Naive thymus-derived CD8-positive, alpha-beta T cell (primary cell): ENCODE results near the gene FBXW8. TPM values are rescaled to one million over a fixed set of nuclear protein-coding genes. Genes with fewer than 3 reads are reported as not detected.

Source experiments
- ATAC-seq, 2 donors: fragments of 150-1000 bp; cut with Tn5 transposase in 1 of 2; sonication (Bioruptor Pico), chemical (Tn5 transposase) in 1 of 2; 1 replicate in 1 of 2; 2 replicates in 1 of 2; pipeline ENCODE4 v1.10.0; 2021; ENCODE audit warnings: mild to moderate bottlenecking in 2 of 2, moderate library complexity in 2 of 2
- POLR2A ChIA-PET: fragments of 350-600 bp; sonication (Branson Sonifier 250); formaldehyde crosslinking; loops from one replicate; lab custom pipeline; 2021; ENCODE audit warnings: antibody characterized with exemption; lab: Charles Lee
- DNase-seq, 10 donors: peaks; one replicate each; pipeline versions ENCODE4 v3.0.0 to v3.0.0-alpha.2; 2020 to 2022
- H3K27ac Mint-ChIP-seq, 10 donors: one replicate each; pipeline ENCODE4 v1.8.0; 2020 to 2022; ENCODE audit warnings: mild to moderate bottlenecking in 10 of 10, mixed read lengths in 10 of 10, moderate library complexity in 4 of 10, inconsistent platforms in 1 of 10
- H3K27me3 Mint-ChIP-seq, 5 donors: one replicate each; pipeline ENCODE4 v1.8.0; 2021 to 2022; ENCODE audit warnings: mixed read lengths in 5 of 5
- H3K36me3 Mint-ChIP-seq, 3 donors: one replicate each; pipeline ENCODE4 v1.8.0; 2020 to 2022; ENCODE audit warnings: mixed read lengths in 3 of 3, mild to moderate bottlenecking in 2 of 3, inconsistent platforms in 1 of 3
- H3K4me1 Mint-ChIP-seq, 4 donors: one replicate each; pipeline ENCODE4 v1.8.0; 2021 to 2022; ENCODE audit warnings: mixed read lengths in 4 of 4
- H3K4me3 Mint-ChIP-seq, 10 donors: one replicate each; pipeline ENCODE4 v1.8.0; 2020 to 2022; ENCODE audit warnings: mild to moderate bottlenecking in 10 of 10, mixed read lengths in 10 of 10, moderate library complexity in 6 of 10, inconsistent platforms in 1 of 10
- H3K9me3 Mint-ChIP-seq, 9 donors: one replicate each; pipeline ENCODE4 v1.8.0; 2020 to 2022; ENCODE audit warnings: mixed read lengths in 9 of 9, mild to moderate bottlenecking in 3 of 9, inconsistent platforms in 1 of 9, moderate library complexity in 1 of 9
- polyA plus RNA-seq, 3 donors: library from polyadenylated mRNA; unstranded; fragments of 300-500 nt; fragmentation: Illumina TruSeq; gene quantifications; one replicate each; pipeline ENCODE4 v1.2.3, GENCODE V29; 2021
- total RNA-seq, 8 experiments: library from RNA in 2 of 8; stranded (reverse) in 2 of 8; gene quantifications; one replicate each; pipeline ENCODE4 v1.2.3 and lab custom pipeline; 2021 to 2026

The FBXW8 gene
- total and polyA plus RNA-seq, 5 experiments from 2014 or later, result 5.3 to 18.3 (median 9.0) TPM

DNA sequence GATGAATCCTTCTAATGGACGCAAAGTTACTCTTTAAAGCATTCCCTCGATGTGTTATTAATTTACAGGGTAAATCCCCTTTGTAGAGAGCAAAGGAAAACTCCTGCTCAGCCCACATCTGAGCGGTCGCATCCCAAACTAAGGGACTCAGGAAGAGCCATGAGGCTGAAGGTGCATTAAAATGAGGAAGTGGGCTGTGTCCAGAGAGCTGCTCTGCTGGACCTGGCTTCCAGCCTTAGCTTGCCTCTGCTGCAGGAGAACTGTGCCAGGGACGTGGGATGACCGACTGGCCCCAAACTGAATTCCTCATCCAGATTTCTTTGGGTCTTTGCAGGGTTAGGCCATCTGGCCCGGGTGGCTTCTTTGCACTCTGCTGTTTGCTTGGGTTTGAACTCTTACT is 88.3 kb downstream of the FBXW8 start:
- no peaks in the 10 kb centered on the region for H3K27me3 Mint-ChIP-seq

DNA sequence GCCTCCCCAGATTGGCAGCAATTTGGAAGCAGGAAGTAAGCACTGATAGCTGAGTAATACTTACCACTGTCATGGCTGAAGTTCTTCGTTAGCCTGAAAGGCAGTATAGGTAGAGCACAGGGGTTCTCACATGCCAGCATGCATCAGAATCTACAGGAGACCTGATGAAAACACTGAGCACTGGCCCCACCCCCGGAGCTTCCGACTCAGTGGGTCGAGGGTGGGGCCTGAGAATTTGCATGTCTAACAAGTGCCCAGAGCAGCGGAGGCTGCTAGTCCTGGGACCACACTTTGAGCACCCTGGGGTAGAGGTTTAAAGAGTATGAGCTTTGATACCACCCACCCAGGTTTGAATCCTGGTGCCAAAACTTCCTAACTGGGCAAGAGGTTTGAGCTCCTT is 89.6 kb downstream of the FBXW8 start:
- H3K4me3 Mint-ChIP-seq, result no peak overlapping the region
- ATAC-seq (no peak), DNase-seq (no peak)
- H3K27ac Mint-ChIP-seq, result peak overlapping the region in 1 of 10 donors; percentile 8
- H3K4me1 Mint-ChIP-seq, result no peaks in the 10 kb centered on the region
- peaks cover 11 to 54% (median 11%) of the 10 kb centered on the region in 3 donors for H3K36me3 Mint-ChIP-seq
- POLR2A ChIA-PET, result no interaction called here
- no peaks in the 10 kb centered on the region for H3K9me3 Mint-ChIP-seq
- H3K27me3 Mint-ChIP-seq, result no peaks in the 10 kb centered on the region

More for the DNA sequence above, 88.3 kb downstream of the FBXW8 start:
- Mint-ChIP-seq H3K27ac (no peak overlapping the region), H3K9me3 (no peaks in the 10 kb centered on the region), H3K36me3 (peaks cover 6 to 50% (median 8%) of the 10 kb centered on the region in 3 donors), H3K4me3 (no peak overlapping the region), H3K4me1 (no peaks in the 10 kb centered on the region)
- POLR2A ChIA-PET, result no interaction called here
- no peak for DNase-seq
- ATAC-seq, result no peak

DNA sequence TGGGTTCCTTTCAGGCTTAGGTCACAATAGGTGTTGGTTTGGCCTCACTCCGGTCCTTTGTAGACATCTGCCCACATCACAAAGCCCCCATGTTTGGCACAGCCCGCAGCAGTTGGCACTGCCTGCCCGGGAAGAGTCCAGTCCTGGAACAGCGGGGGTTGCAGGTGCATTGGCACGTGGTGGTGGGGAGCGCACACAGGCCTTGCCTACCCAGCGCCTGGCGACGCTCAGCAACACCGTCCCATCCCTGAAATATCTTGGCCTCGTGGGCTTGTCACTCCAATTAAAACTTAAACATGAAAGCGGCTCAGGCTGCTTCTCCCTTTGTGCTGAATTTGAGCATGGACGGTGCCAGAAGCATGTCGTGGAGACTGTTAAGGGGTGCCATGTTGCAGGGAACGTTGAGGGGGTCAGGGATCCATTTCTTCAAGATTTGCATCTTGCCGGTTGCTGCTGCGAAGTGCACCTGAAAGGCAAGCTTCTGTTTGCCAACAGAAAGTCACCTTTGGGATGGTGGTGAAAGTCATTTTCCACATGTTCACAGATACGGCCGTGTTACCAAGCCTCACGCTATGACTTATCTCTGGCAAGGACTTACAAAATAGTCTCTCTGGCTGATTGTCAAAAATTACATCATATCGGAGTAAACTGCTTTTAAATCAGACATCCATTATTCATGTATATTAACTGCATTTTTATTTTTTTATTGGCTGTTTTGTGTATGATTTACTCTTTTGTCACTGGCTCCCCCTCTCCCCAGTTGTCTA is 91.5 kb downstream of the FBXW8 start:
- H3K4me3 Mint-ChIP-seq, result no peak overlapping the region
- H3K36me3 Mint-ChIP-seq, result peaks cover 11 to 63% (median 16%) of the 10 kb centered on the region in 3 donors
- peaks cover 0 to 1% (median 0%) of the 10 kb centered on the region in 4 donors for H3K4me1 Mint-ChIP-seq
- no peak for ATAC-seq
- POLR2A ChIA-PET, result no interaction called here
- no peaks in the 10 kb centered on the region for H3K27me3 Mint-ChIP-seq
- H3K27ac Mint-ChIP-seq, result peak overlapping the region in 1 of 10 donors; percentile 15
- no peaks in the 10 kb centered on the region for H3K9me3 Mint-ChIP-seq
- DNase-seq, result no peak

DNA sequence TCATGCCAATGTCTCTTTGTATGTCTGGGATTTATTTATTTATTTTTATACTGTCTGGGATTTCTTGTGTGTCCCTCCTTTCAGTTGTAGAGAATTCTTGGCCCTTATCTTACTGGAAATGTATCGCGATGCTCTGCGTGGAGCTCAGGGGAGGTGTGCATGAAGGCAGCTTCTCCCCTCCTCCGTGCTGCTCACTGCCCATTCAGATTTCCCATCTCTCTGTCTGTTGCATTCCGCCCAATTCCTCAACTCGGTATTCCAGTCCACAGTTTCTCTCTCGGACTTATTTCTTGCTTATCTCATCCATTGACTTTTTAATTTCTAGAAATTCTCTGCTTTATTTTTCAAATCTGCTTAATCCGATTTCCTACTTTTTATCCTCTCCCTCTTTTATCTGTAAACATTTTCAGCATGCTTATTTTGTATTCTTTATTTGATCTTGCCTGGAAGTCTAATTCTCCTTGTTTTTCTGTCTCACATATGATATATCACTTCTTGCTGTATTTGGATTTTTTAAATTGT is 93.2 kb downstream of the FBXW8 start:
- POLR2A ChIA-PET, result no interaction called here
- H3K9me3 Mint-ChIP-seq, result no peaks in the 10 kb centered on the region
- peaks cover 0 to 1% (median 0%) of the 10 kb centered on the region in 4 donors for H3K4me1 Mint-ChIP-seq
- H3K36me3 Mint-ChIP-seq, result peaks cover 11 to 69% (median 22%) of the 10 kb centered on the region in 3 donors
- DNase-seq, result no peak
- no peaks in the 10 kb centered on the region for H3K27me3 Mint-ChIP-seq
- H3K4me3 Mint-ChIP-seq, result no peak overlapping the region
- peak overlapping the region in 2 of 10 donors; percentile 24 to 80 for H3K27ac Mint-ChIP-seq
- ATAC-seq, result no peak

DNA sequence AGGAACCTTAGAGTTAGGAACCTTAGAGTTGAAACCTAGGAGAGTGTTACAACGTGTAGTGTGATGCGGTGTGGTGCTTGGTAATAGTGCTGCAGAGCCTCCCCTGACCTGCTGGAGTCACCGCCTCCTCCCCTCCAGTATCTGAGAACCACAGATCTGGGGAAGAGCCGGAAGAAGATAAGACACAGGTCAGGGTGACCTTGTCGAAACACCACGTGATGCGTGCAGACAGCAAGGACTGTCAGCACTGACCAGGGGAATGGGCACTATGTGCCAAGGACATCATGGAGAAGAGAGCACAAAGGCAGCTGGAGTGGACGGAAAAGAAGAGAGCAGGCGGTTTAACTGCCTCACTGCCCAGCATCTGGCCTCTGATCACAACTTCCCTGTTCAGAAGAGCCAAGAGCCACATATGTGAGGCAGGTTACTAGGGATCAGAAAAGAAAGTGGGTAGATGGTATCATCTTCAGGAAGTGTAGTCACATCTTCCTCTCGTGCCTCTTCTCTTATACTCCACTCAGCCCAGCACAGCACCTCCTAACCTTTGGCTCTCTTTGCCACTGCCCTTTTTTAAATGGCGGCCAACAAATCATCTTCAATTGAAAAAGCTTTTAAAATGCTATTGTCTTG is 94.8 kb downstream of the FBXW8 start:
- ATAC-seq, result no peak
- H3K4me1 Mint-ChIP-seq, result peaks cover 0 to 1% (median 0%) of the 10 kb centered on the region in 4 donors
- no peak for DNase-seq
- H3K27me3 Mint-ChIP-seq, result no peaks in the 10 kb centered on the region
- POLR2A ChIA-PET, result interaction anchor here (0.6 kb wide), 1 partner anchor 113 kb away, joined by 3 read pairs; no protein-coding TSS in a partner anchor
- H3K9me3 Mint-ChIP-seq, result no peaks in the 10 kb centered on the region
- H3K4me3 Mint-ChIP-seq, result no peak overlapping the region
- peaks cover 16 to 73% (median 34%) of the 10 kb centered on the region in 3 donors for H3K36me3 Mint-ChIP-seq
- peak overlapping the region in 2 of 10 donors; percentile 15 to 17 for H3K27ac Mint-ChIP-seq

DNA sequence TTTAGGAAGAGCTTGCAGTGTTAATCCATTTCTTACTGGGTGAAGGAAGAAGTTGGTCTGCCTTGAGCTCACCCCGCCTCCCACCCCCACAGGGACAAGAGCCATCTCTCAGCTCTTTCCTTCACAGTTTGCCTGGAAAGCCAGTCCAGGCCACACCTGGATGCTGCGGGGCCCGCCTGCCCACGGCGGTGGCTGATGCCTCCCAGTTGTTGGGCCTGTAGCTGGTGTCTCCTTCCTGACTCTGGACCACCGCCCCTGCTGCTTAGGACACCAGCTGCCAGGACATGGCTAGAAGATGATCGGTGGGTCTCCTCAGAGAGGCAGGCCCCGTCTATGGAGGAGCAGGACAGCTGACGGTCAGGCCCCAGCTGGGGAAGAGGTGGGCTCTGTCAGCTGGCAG is 95.6 kb downstream of the FBXW8 start:
- no peak for ATAC-seq
- no peaks in the 10 kb centered on the region for H3K9me3 Mint-ChIP-seq
- peaks cover 0 to 1% (median 0%) of the 10 kb centered on the region in 4 donors for H3K4me1 Mint-ChIP-seq
- H3K36me3 Mint-ChIP-seq, result peaks cover 16 to 76% (median 38%) of the 10 kb centered on the region in 3 donors
- POLR2A ChIA-PET, result interaction anchor here (0.6 kb wide), 1 partner anchor 112 kb away, joined by 3 read pairs; no protein-coding TSS in a partner anchor
- H3K27ac Mint-ChIP-seq, result no peak overlapping the region
- no peak for DNase-seq
- H3K4me3 Mint-ChIP-seq, result no peak overlapping the region
- no peaks in the 10 kb centered on the region for H3K27me3 Mint-ChIP-seq

DNA sequence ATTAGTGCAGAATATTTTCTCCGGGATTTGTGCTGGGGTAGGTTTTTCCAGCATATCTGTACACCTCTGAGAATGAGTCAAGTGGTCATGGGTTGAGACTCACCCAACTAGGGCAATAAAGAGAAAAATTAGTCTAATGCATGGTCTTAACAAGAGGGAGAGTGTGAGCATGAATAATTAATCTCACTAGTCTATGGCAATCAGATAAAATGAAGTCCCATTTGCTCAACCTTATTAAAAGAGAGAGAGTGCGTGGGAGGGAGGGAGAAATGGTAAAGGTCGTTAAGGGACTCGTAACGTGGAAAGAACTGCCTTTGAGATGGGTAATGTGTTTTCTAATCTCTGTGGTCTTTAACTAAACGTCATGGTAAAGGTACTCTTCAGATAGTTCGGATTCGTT is 96.8 kb downstream of the FBXW8 start:
- DNase-seq (no peak), ATAC-seq (no peak)
- Mint-ChIP-seq H3K4me1 (peaks cover 0 to 1% (median 0%) of the 10 kb centered on the region in 4 donors), H3K9me3 (peaks cover 0 to 9% (median 0%) of the 10 kb centered on the region in 9 donors), H3K27me3 (no peaks in the 10 kb centered on the region), H3K27ac (no peak overlapping the region), H3K4me3 (no peak overlapping the region), H3K36me3 (peaks cover 26 to 87% (median 50%) of the 10 kb centered on the region in 3 donors)
- POLR2A ChIA-PET, result no interaction called here

DNA sequence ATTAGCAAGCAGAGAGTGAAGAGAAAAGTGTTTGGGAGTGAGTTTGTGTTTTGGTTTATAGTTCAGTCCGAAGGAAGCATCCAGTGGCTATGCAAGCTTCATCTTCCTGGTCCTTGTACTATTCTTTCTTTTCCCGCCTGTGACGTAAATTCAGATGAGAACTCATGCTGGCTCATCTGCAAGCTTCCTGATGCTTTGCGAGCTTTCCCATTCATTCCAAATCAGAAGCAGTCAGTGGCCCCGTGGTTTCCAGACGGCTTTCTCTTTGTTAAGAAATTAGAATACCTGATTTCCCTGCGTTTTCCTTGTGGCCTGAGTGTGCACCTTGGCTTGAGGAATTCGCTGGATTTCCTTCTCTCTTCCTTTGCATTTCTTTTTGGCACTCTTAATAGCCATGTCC is 99.0 kb downstream of the FBXW8 start:
- Mint-ChIP-seq H3K9me3 (peaks cover 0 to 29% (median 12%) of the 10 kb centered on the region in 9 donors), H3K36me3 (peaks cover 37 to 86% (median 65%) of the 10 kb centered on the region in 3 donors), H3K27ac (no peak overlapping the region), H3K4me1 (peaks cover 0 to 1% (median 0%) of the 10 kb centered on the region in 4 donors), H3K4me3 (no peak overlapping the region), H3K27me3 (no peaks in the 10 kb centered on the region)
- POLR2A ChIA-PET, result no interaction called here
- ATAC-seq (no peak), DNase-seq (no peak)

DNA sequence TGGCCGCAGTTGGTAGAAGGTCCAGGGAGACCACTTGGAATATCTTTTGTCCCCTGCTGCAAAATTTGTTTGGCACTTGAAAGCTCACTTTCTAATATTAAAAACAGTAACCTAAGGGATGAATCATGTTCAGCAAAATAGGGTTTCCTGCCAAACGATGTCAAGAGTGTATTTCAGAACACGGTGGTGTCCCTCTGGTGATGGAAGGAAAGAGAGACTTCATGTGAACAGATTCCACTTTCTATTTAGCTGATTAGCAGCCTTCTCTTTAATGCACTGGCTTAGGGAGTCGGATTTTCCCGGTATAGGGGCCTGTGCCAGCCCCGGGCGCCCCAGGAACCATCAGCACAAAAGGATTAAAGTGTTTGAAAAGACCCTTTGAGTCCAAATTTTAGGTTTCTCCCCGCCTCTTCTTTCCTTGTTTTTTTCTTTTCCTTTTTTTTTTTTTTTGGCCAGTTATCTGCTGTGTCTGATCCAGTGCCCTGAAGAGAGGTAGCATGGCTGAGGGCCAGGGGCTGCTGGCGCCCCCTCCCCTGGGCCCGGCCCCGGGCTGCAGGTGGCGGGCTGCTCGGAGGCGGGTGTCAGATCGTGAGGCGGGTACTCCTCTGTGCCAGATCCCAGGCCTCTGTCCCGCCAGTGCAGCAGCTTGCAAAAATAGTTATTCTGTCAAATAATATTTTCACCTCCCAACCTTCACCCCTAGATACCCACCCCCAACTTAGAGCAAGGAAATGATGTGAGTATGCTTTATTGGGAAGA is 100.1 kb downstream of the FBXW8 start:
- Mint-ChIP-seq H3K9me3 (peaks cover 0 to 40% (median 17%) of the 10 kb centered on the region in 9 donors), H3K27ac (peak overlapping the region in 2 of 10 donors; percentile 69 to 78), H3K36me3 (peaks cover 46 to 86% (median 69%) of the 10 kb centered on the region in 3 donors), H3K4me1 (peaks cover 0 to 5% (median 0%) of the 10 kb centered on the region in 4 donors), H3K27me3 (no peaks in the 10 kb centered on the region), H3K4me3 (no peak overlapping the region)
- ATAC-seq, result no peak
- POLR2A ChIA-PET, result no interaction called here
- DNase-seq, result no peak

DNA sequence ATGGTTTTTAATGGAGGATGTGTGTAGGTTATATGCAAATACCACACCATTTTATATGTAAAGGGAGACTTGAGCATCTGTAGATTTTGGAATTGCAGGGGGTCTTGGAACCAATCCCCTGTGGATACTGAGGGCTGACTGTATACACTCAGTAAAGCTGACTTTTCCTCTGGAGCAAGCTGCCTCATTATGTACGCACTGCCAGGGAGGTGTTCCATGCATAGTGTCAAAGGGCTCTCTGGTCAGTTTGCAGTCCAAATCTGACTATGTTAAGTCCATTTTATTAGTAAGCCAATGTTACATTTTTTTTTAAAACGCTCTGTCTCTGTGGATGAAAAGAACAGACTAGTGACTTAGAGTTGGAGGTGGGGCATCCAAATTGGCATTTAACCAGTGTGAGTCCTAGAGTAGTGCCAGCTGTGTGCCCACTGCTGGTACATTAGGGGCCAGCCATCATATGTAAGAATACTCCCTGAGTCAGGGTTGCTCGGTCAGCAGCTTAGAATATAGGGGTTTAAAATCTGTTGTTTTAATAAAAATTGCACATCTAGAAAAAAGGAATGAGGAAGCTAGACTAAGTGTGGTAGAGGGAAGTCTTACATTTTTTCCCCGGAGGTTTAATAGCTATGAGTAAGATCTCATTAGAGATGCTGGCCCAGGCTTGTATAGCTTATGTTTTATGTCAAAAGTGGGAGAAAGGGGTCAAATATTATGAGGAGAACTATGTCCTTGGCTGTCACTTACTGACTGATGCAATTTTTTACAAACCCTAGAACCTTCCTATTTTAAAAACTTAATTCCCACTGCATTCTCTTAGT is 101.4 kb downstream of the FBXW8 start:
- Mint-ChIP-seq H3K9me3 (peaks cover 0 to 41% (median 17%) of the 10 kb centered on the region in 9 donors), H3K27me3 (no peaks in the 10 kb centered on the region), H3K4me3 (no peak overlapping the region), H3K36me3 (peaks cover 47 to 87% (median 73%) of the 10 kb centered on the region in 3 donors), H3K27ac (no peak overlapping the region), H3K4me1 (peaks cover 0 to 6% (median 0%) of the 10 kb centered on the region in 4 donors)
- POLR2A ChIA-PET, result no interaction called here
- ATAC-seq (no peak), DNase-seq (no peak)

DNA sequence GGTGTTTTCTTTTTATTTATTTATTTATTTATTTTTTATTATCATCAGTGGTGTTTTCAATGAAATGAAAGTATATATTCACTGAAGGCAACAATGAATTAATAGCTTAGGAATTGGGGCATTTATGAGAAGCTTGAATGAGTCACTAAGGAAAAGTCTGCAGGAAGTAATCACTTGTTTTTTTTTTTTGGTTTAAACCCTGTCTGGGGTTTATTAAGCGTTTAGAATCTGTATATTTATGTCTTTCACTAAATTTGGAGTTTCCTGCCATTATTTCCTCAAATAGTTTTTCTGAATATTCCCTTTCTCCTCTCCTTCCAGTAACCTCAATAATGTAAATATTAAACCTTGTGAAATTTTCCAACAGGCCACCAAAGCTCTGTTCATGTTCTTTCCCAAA is 103.0 kb downstream of the FBXW8 start:
- POLR2A ChIA-PET, result no interaction called here
- H3K4me3 Mint-ChIP-seq, result no peak overlapping the region
- no peak for DNase-seq
- ATAC-seq, result no peak
- H3K27me3 Mint-ChIP-seq, result no peaks in the 10 kb centered on the region
- H3K4me1 Mint-ChIP-seq, result peaks cover 0 to 8% (median 0%) of the 10 kb centered on the region in 4 donors
- H3K9me3 Mint-ChIP-seq, result peaks cover 0 to 41% (median 17%) of the 10 kb centered on the region in 9 donors
- peaks cover 47 to 90% (median 64%) of the 10 kb centered on the region in 3 donors for H3K36me3 Mint-ChIP-seq
- peak overlapping the region in 1 of 10 donors; percentile 27 for H3K27ac Mint-ChIP-seq
